Bronchial epithelial cell (primary cell): ENCODE results near the gene NPR1. TPM values are rescaled to one million over a fixed set of nuclear protein-coding genes. Genes with fewer than 3 reads are reported as not detected.

Experiments used
- DNase-seq: peaks from one replicate; pipeline ENCODE4 v3.0.0-alpha.2; 2010; ENCODE audit warnings: low read depth
- FAIRE-seq: peaks from 2 replicates; lab custom pipeline; 2011; peaks lifted over from hg19 to GRCh38; lab: Jason Lieb, UNC
- H3K27me3 ChIP-seq: 2 replicates; pipeline ENCODE4 v1.5.1; 2011; ENCODE audit warnings: low read length; ENCODE audit not compliant: control insufficient read depth, insufficient read depth
- H3K36me3 ChIP-seq: 2 replicates; pipeline ENCODE4 v1.5.1; 2011; ENCODE audit warnings: low read length; ENCODE audit not compliant: control insufficient read depth, insufficient read depth
- H3K4me3 ChIP-seq: 2 replicates; pipeline ENCODE4 v1.5.1; 2011; ENCODE audit warnings: mild to moderate bottlenecking, low read depth, low read length, control low read depth
- CTCF ChIP-seq: IDR thresholded peaks from 2 replicates; pipeline ENCODE4 v1.5.1; 2011; ENCODE audit warnings: mild to moderate bottlenecking, moderate library complexity, low read length, control low read depth, inconsistent platforms; ENCODE audit not compliant: insufficient read depth, severe bottlenecking
- total RNA-seq: library from RNA; depleted of rRNA; stranded (reverse); fragments of >200 nt; gene quantifications from 2 replicates; pipeline ENCODE4 v1.2.1, GENCODE V29; 2014

The NPR1 gene
- total RNA-seq, 1 donor from 2014 or later = under 0.01 TPM

- DNase-seq (peak; percentile 99), FAIRE-seq (peak; percentile 79)
- Histone ChIP-seq H3K4me3 (peak within 1 kb of the TSS; percentile 92), H3K27me3 (no peaks in the 10 kb centered on the region), H3K36me3 (no peaks in the 10 kb centered on the region)
- TF ChIP-seq CTCF = peak; percentile 19
Measured at GRCh38 chr1:153727463-153728304, 49.2 kb downstream of the NPR1 start, which contains the start of gene INTS3. INTS3 (plus strand) TSS chr1:153728050; CDS start chr1:153728635, 585 bp downstream.

GRCh38 chr1:153728305-153729066 lies 50.0 kb downstream of the NPR1 start:
- H3K27me3 ChIP-seq = no peaks in the 10 kb centered on the region
- peak overlapping the region; percentile 92 for H3K4me3 ChIP-seq
- TF ChIP-seq CTCF = no peak
- H3K36me3 ChIP-seq = no peaks in the 10 kb centered on the region
- peak; percentile 12 for DNase-seq
- no peak for FAIRE-seq

- TF ChIP-seq CTCF = no peak
Measured at GRCh38 chr1:153730468-153730988, 52.0 kb downstream of the NPR1 start.

GRCh38 chr1:153733970-153734369 lies 55.5 kb downstream of the NPR1 start:
- Histone ChIP-seq H3K4me3 (no peak overlapping the region), H3K36me3 (peaks cover 2% of the 10 kb centered on the region), H3K27me3 (no peaks in the 10 kb centered on the region)
- no peak for FAIRE-seq
- DNase-seq = no peak
- TF ChIP-seq CTCF = no peak

More at GRCh38 chr1:153730468-153730988, 52.0 kb downstream of the NPR1 start:
- no peaks in the 10 kb centered on the region for H3K27me3 ChIP-seq
- DNase-seq (no peak), FAIRE-seq (no peak)
- H3K36me3 ChIP-seq = no peaks in the 10 kb centered on the region
- H3K4me3 ChIP-seq = no peak overlapping the region

GRCh38 chr1:153734396-153735089 lies 56.1 kb downstream of the NPR1 start:
- DNase-seq (no peak), FAIRE-seq (no peak)
- no peaks in the 10 kb centered on the region for H3K27me3 ChIP-seq
- no peak for TF ChIP-seq CTCF
- peaks cover 2% of the 10 kb centered on the region for H3K36me3 ChIP-seq
- H3K4me3 ChIP-seq = no peak overlapping the region
